NCI-H146 treated with DMSO at 0.1 percent for 48 hours (cell line): Measurements from ENCODE around the gene RUSC2.
"Not testable (repeated sequence)": the region's sequence is repeated elsewhere in the genome, so short reads cannot be mapped to it uniquely, and the experiment has no call there.

ENCODE experiments used
- DNase-seq: peaks from one replicate; lab custom pipeline; 2025; ENCODE audit not compliant: unreplicated experiment; lab: John Stamatoyannopoulos, UW

RUSC2 gene

DNA sequence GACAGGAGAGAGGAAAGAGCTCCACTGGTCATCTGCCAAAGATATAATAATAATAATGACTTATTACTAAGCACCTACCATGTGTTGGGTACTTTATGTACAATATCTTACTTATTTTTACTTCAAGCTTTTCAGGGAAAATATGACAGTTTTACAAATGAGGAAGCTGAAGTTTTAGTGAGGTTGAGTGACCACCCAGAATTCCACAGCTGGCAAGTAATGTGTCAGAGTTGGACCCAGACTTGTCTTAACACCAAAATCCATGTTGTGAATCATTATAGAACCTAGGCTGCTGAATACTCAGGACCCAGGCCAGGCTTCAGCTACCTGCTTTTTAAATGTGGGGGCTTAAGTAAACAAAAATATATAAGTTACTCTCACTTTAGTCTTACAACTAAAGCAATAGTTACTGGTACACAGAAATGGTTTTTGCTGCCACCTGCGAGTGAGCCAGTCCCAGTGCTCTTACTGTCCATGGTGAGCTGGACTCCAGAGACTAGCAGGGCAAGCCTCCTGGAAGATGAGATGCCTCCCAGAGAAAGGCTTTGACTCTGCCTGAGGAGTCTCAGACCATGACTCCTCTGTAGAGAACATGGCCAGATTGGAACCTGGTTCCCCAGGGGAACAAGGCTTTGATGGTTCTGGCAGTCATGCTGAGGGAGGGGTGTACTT is 29.9 kb downstream of the RUSC2 start:
- no peak for DNase-seq

DNA sequence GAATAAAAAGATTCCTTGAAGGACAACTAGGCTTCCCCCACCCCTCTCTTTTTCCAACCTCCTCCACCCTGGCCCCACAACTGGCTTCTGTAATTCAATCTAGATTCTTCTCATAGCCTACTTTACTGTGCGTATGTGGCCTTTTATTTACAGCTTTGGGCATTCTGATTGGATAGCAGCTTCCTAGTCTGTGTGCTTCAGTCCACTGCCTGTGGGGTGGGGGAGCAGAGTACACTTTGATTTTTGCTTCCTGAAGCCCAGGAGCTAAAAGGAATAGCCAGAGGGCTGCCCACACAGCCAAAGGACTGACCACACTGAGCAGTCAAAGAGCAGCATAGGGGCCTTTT is 30.4 kb downstream of the RUSC2 start:
- DNase-seq, result no peak

DNA sequence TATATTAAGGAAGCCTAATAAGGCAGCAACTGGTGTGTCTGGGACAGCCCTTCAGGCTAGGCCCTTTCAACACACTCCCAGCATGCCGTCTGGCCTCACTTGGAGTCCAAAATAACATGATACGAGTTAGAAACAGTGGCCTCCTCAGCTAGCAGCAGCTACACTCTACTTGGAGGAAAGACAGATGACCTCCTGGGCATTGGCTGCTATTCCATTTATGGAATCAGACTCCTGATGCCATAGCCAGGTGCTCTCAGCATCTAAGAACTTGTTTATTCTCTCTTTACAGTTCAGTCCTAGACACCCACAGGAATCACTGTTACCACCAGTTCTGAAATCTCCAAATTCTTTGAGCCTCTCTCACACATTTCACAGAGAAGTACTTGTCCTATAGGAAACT is 31.8 kb downstream of the RUSC2 start:
- no peak for DNase-seq

DNA sequence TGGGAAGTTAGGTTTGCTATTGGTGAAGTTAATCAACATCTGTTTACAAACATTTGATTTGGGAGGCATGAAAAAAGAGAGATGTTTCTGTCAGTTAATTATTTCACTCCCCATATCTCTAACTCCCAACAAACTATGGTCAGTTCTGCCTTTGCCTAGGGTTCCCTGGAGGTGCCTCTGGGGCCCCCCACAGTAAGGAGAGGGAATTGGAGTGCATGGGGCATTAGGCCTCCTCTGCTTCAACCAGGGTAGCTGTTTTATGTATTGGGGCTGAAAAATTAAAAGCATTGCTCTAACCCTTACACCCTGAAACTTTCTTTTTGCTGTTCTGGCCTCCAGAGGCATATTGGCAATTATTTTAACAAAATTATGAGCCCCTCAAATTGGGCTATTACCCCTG is 32.3 kb downstream of the RUSC2 start:
- DNase-seq, result no peak

DNA sequence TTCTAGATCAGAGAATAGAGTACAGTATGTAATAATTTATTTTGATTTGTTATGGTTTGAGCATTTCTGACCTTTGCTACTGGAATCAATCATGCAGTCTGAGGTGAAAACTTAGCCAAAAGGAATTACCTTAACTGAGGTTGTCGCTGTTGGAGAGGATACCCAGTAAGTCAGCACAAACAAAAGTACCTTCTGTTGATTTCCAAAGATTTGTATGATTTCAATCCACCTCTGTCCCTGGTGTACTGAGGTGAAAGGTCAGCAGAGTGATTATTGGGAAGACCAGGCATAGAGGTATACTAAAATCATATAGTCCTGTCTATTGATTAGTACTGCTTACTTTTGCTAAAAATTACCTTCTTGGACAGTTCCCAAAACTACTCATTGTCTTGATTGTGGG is 32.8 kb downstream of the RUSC2 start:
- DNase-seq, result no peak

DNA sequence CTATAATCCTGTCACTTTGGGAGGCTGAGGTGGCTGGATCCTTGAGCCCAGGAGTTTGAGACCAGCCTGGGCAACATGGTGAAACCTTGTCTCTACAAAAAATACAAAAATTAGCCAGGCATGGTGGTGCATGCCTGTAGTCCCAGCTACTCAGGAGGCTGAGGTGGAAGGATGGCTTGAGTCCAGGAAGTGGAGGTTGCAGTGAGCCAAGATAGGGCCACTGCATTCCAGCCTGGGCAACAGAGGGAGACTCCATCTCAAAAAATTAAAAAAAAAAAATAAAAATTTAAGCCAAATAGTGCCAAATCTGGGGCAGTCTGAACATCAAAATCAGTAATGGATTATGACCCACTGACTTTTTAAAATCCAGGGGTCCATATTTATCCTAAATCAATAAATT is 33.6 kb downstream of the RUSC2 start:
- not testable (repeated sequence) for DNase-seq

DNA sequence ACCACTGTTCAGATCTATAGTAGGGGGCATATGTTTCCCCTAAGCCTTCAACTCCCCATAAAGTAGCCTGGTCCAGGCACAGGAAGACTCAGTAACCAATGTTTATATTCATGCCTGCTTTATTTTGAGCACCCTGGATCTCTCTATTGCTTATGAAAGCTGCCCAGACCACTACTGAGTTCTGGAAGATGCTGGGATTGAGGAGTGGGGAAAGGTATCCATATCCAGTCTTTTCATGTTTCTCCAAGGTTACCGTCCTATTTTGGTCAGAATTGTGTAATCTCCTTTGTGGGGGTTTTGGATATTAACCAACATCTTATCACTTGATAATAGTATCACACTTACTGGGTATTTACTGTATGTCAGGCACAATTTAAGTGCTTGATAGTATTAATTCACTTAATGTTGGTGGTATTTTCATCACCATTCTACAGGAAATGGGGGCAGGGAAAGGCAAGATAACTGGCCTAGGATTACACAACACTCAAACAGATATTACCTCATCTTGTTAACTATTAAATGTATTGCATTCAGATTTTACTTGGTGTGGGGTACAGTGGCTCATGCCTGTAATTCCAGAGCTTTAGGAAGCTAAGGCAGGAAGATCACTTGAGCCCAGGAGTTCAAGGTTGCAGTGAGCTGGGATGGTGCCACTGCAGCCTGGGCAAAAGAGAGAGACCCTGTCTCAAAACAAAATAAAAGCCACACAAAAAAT is 36.3 kb downstream of the RUSC2 start:
- DNase-seq, result no peak

DNA sequence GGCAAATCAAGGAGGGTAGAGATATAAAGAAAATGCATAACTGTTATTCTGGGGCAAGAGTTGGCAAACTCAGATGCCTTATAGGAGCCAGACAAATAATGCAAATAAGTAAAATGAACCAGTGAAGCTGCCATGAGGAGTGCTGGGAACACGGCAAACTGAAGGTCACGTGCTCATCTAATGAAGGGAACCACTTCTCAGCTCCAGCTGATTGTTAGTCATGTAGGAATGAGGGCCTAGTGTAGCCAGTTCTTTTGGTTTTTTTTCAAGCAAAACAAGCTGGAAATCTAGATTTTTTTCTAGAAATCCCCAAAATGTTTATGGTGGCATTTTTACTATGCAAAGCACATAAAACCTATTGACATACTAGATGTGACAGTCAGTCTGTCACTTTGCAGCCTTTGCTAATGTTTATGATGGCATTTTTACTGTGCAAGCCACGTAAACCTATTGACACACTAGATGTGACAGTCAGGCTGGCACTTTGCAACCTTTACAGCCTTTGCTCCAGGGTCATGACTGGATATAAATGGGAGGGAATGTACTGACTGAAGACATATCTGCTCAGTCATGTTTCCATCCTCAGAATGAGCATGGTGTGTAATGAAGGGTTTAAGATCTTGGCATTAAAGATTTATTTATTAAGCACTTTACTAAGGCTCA is 39.4 kb downstream of the RUSC2 start:
- no peak for DNase-seq

DNA sequence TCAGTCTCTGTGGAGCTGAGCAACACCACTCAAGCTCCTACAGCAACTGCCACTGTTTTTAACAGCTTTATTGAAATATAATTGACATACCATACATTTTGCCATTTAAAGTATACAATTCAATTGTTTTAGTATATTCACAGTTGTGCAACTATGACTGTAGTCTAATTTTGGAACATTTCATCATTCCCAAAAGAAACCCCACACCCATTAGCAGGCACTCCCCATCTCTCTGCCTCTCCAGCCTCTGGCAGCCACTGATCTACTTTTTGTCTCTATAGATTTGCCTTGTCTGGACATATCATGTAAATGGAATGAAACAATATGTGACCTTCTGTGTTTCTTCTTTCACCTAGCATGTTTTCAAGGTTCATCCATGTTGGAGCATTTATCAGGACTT is 43.5 kb downstream of the RUSC2 start:
- no peak for DNase-seq

DNA sequence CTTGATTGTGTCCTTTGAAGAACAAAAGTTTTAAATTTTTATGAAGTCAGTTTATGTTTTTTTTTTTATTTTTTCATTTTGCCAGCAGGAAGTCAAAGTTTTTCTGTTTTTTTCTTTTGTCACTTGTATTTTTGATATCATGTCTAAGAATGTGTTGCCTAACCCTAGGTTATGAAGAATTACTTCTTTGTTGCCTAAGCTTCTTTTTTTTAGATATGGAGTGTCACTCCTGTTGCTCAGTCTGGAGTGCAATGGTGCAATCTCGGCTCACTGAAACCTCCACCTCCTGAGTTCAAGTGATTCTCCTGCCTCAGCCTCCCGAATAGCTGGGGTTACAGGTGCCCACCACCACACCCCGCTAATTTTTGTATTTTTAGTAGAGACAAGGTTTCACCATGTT is 45.0 kb downstream of the RUSC2 start:
- DNase-seq, result not testable (repeated sequence)

DNA sequence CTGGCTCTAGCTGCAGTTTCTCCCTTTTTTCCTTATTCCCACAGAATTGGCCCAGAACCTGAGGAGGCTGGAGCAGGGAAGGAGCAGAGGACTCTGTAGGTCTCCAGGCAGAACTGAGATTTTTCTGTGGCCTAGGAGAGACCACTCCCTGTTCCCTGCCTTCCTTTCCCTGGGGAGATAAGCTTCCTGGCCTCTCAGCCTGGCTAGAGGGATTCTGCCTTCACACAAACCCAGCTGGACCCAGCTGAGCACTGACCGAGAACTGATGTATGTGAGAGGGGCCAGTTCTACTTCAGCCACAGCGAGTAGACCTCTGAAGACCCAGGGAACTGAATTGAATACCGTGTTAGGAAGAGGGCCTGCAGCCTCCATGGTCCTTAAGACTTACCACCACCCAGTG is 48.0 kb downstream of the RUSC2 start:
- no peak for DNase-seq

DNA sequence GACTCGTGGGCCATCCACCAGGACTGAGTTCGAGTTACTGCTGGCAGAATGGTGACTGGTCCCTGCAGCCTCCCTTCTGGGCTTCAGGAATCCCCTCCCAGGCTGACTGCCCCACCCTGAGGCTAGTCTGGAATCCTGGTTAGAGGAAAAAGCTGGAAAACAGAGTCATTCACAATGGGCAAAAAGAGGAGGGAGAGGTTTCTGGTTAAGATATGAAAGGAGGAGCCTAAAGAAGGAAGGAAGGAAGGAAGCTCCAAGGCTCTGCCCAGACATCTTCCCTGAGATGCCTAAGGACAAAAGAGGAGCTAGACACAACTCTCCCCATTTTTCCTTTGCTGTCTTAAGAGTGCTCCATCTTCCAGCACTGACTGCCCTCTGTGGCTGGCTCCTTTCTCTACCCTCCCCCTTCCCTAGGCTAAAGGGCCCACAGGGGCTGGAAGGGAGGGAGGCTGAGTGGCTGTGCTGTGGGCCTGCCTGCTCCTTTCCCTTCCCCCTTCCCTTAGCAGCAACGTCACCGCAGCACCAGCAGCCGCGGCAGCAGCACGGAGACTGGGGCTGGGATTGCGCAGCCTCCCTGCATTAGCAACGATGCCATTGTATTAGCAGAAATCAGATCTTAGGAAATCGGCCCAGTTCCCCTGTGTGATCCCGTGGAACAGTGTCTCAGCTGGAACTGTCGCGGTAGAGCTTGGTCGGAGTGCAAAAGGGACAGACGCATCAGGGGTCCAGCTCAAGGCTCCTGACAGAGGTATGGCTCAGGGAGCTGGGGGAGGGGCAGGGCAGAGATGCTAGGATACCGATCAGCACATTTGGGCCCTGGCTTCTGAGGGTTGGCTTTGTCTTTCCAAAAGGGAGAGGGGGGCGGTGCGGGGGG is 48.7 kb downstream of the RUSC2 start:
- DNase-seq, result no peak
